RPMI8226 (cell line): ENCODE measurements around the gene SF3B5.
"Not testable (repeated sequence)": the region's sequence is repeated elsewhere in the genome, so short reads cannot be mapped to it uniquely, and the experiment has no call there.

ENCODE experiments used
- DNase-seq: peaks from one replicate; pipeline ENCODE4 v3.0.0-alpha.2; 2015

Gene SF3B5

GRCh38 chr6:144104488-144104887 is 9.1 kb upstream of the SF3B5 start:
- DNase-seq, result no peak

GRCh38 chr6:144103026-144103563 is 7.7 kb upstream of the SF3B5 start:
- DNase-seq, result no peak

- DNase-seq, result no peak
These were observed 3.6 kb upstream of the SF3B5 start for GRCh38 chr6:144098993-144099392.

- peak; percentile 8 for DNase-seq
These were observed 641 bp downstream of the SF3B5 start for GRCh38 chr6:144094731-144095133.

- DNase-seq, result no peak
These were observed 1.7 kb downstream of the SF3B5 start for GRCh38 chr6:144093658-144094057.

- no peak for DNase-seq
These were observed 2.1 kb downstream of the SF3B5 start for GRCh38 chr6:144093236-144093635.

GRCh38 chr6:144090384-144090783 is 5.0 kb downstream of the SF3B5 start:
- DNase-seq, result no peak

- DNase-seq, result no peak
These were observed 7.5 kb downstream of the SF3B5 start for GRCh38 chr6:144087789-144088426.

- DNase-seq, result no peak
These were observed 8.4 kb downstream of the SF3B5 start for GRCh38 chr6:144086959-144087358.

GRCh38 chr6:144083172-144083571 is 12.2 kb downstream of the SF3B5 start:
- no peak for DNase-seq

- DNase-seq, result not testable (repeated sequence)
These were observed 13.0 kb downstream of the SF3B5 start for GRCh38 chr6:144082412-144082811.

- DNase-seq, result peak; percentile 7
These were observed 17.5 kb downstream of the SF3B5 start for GRCh38 chr6:144077871-144078270.

GRCh38 chr6:144075875-144076274 is 19.5 kb downstream of the SF3B5 start:
- DNase-seq, result no peak

- no peak for DNase-seq
These were observed 20.2 kb downstream of the SF3B5 start for GRCh38 chr6:144075187-144075586.

- DNase-seq, result no peak
These were observed 22.3 kb downstream of the SF3B5 start for GRCh38 chr6:144073024-144073423.

- DNase-seq, result no peak
These were observed 25.9 kb downstream of the SF3B5 start for GRCh38 chr6:144069506-144069905.

GRCh38 chr6:144068794-144069193 is 26.6 kb downstream of the SF3B5 start:
- DNase-seq, result no peak

GRCh38 chr6:144066741-144067484 is 28.5 kb downstream of the SF3B5 start:
- DNase-seq, result peak; percentile 4

- DNase-seq, result no peak
These were observed 29.1 kb downstream of the SF3B5 start for GRCh38 chr6:144066255-144066654.

- DNase-seq, result no peak
These were observed 30.1 kb downstream of the SF3B5 start for GRCh38 chr6:144065213-144065660.

- DNase-seq, result peak; percentile 21
These were observed 30.8 kb downstream of the SF3B5 start for GRCh38 chr6:144064402-144065212.

GRCh38 chr6:144063744-144064401 is 31.5 kb downstream of the SF3B5 start:
- peak; percentile 86 for DNase-seq

- DNase-seq, result no peak
These were observed 32.1 kb downstream of the SF3B5 start for GRCh38 chr6:144063246-144063743.
